Aorta (tissue), 5 donors: ENCODE data around the gene IGFBP5. TPM values are rescaled to one million over a fixed set of nuclear protein-coding genes. Genes with fewer than 3 reads are reported as not detected.

Experiments
- ATAC-seq: fragments of 200-7000 bp; cut with Tn5 transposase; one replicate; pipeline ENCODE4 v1.9.1; 2022; ENCODE audit warnings: moderate library complexity; ENCODE audit not compliant: low FRiP score
- DNase-seq, 2 donors: peaks; one replicate each; pipeline ENCODE4 v3.0.0-alpha.2; 2020
- H3K27ac ChIP-seq, 2 donors: one replicate each; pipeline ENCODE4 v1.5.1; 2013; ENCODE audit warnings: low read length in 2 of 2, mild to moderate bottlenecking in 2 of 2, moderate library complexity in 2 of 2, control low read depth in 1 of 2, inconsistent platforms in 1 of 2, low read depth in 1 of 2
- H3K27me3 ChIP-seq, 2 donors: one replicate each; pipeline ENCODE4 v1.6.1; 2013; ENCODE audit warnings: control low read depth in 1 of 2, low read length in 1 of 2, mild to moderate bottlenecking in 1 of 2, moderate library complexity in 1 of 2; ENCODE audit not compliant: insufficient read depth in 2 of 2, control insufficient read depth in 1 of 2
- H3K36me3 ChIP-seq, 2 donors: one replicate each; pipeline ENCODE4 v1.6.1; 2013; ENCODE audit warnings: control low read depth in 1 of 2, low read length in 1 of 2, mild to moderate bottlenecking in 1 of 2; ENCODE audit not compliant: insufficient read depth in 2 of 2, control insufficient read depth in 1 of 2
- H3K4me1 ChIP-seq, 2 donors: one replicate each; pipeline ENCODE4 v1.6.1; 2013; ENCODE audit warnings: low read length in 2 of 2, control low read depth in 1 of 2, mild to moderate bottlenecking in 1 of 2, moderate library complexity in 1 of 2; ENCODE audit not compliant: insufficient read depth in 2 of 2, control insufficient read depth in 1 of 2
- H3K4me3 ChIP-seq, 2 donors: one replicate each; pipeline ENCODE4 v1.5.1; 2013; ENCODE audit warnings: low read length in 2 of 2, control low read depth in 1 of 2, mild to moderate bottlenecking in 1 of 2
- H3K9me3 ChIP-seq: one replicate; pipeline ENCODE4 v1.6.1; 2013; ENCODE audit warnings: mild to moderate bottlenecking, low read length; ENCODE audit not compliant: control insufficient read depth
- WGBS, 2 donors: extraction: QIAGEN DNeasy Blood & Tissue Kit; methylation state at CpG; one replicate each; pipeline ENCODE4 v1.1.7; 2013; 5-methylcytosine and 5-hydroxymethylcytosine counted together
- intact Hi-C, 2 donors: fragments of 100-400 bp; cut with DNase I; formaldehyde crosslinking; loops; one replicate each; pipeline versions ENCODE4 v1.14.2 to v1.15.0; 2022
- polyA plus RNA-seq, 2 donors: library from polyadenylated mRNA; stranded (reverse); fragments of 200-250 nt; gene quantifications; one replicate each; pipeline ENCODE4 v1.2.3, GENCODE V29; 2013
- total RNA-seq, 2 donors: library from RNA; stranded (reverse); fragmentation: NEBNext Ultra II Directional; extraction: Animal tissue kit (Norgen Biotek cat#: 25700); gene quantifications; one replicate each; pipeline ENCODE4 v1.2.1, GENCODE V29; 2021
- donor health status: healthy with polysubstance abuse.
- donor health status: Bipolar disorder and iron deficiency.
- donor health status: DM: no; HTN: no; CAD: no.
- donor health status: DM: no; HTN: no; CAD: no.
- donor health status: DM: yes; HTN: yes; CAD: no.

IGFBP5 gene
- total and polyA plus RNA-seq, 4 donors, result 123 to 1,222 (median 597) TPM

DNA sequence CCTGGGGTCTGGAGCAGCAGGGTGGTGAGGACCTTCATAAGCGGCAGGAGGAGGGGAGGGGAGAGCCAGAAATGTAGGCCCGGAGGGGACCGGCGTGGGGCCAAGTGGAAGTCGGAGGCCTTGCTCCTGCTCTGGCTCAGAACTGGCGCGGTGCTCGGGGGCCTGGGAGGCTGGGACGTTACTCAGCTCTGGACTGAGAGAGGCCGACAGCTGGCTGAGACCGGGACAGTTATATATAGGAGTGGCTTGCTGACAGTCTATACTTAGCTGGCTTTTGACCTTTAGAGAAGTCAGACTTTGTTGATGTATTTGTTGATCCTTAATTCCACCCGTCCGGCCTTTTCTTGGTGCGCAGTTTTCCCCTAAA is 15.7 kb downstream of the IGFBP5 start:
- Histone ChIP-seq H3K4me1 (no peaks in the 10 kb centered on the region), H3K9me3 (no peaks in the 10 kb centered on the region), H3K4me3 (no peak overlapping the region), H3K27me3 (no peaks in the 10 kb centered on the region), H3K36me3 (peaks cover 0 to 5% of the 10 kb centered on the region in 2 donors), H3K27ac (peak overlapping the region; percentile 59 to 82)
- 0 to 11% methylated on average over 12 to 14 of the region's 14 CpGs for WGBS, 2 donors
- DNase-seq, result peak; percentile 85 to 93
- peak; percentile 59 for ATAC-seq
- intact Hi-C loops, result loop anchor here (5.0 kb wide), 2 partner anchors 833 to 1078 kb away; no protein-coding TSS in a partner anchor

DNA sequence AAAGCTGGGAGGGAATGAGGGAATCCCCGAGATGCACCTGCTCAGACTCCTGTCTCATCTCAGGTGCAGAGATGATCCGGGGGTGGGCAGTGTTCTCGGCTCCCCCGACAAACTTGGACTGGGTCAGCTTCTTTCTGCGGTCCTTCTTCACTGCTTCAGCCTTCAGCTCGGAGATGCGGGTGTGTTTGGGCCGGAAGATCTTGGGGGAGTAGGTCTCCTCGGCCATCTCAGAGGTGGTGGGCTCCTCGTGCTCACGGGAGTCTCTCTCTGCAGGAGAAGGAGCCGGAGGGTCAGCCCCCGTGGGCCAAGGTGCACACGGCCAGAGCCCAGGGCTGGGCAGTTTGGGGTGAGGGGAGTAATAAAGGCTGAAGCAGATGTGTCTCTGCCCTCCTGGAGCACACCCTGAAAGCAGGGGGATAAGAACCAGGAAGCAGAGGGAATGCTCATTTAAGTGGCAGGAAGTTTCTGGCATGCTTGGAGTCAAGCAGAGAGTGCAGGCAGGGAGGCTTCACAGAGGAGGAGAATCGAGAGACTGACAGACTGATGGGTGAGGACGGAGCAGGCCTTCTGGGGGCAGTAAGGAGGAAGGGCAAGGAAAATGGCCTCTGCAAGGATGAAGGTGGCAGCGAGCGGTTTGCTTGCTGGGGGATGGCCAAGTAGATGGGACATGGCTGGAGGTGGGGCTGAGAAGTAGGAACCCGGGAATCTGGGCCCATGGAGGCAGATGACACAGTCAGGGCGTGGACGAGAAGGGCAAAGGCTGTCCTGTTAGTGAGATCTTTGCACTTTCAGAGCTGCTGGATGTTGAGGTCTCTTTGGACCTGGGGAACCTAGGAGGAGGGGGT is 16.3 kb downstream of the IGFBP5 start:
- peak; percentile 37 to 70 for DNase-seq
- Histone ChIP-seq H3K27me3 (no peaks in the 10 kb centered on the region), H3K4me1 (no peaks in the 10 kb centered on the region), H3K27ac (peak overlapping the region in 1 of 2 donors; percentile 82), H3K36me3 (peaks cover 0 to 5% of the 10 kb centered on the region in 2 donors), H3K9me3 (no peaks in the 10 kb centered on the region), H3K4me3 (no peak overlapping the region)
- ATAC-seq, result no peak
- intact Hi-C loops, result no loop called here
- 73 to 76% methylated on average over 21 of the region's 21 CpGs for whole genome bisulfite sequencing, 2 donors

DNA sequence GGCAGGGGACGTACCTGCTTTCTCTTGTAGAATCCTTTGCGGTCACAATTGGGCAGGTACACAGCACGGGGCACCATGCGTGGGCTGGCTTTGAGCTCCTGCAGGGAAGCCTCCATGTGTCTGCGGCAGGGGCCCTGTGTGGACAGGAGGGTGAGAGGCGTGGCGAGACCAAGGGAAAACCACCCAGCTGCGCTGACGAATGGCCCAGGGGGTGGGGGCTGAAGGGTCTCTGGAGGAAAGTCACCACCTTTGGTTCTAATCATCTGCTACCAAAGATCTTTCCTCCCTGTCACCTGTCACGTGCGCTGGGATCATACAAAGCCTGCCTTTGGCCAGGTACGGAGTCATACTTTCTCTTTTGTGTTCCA is 17.3 kb downstream of the IGFBP5 start:
- H3K4me3 ChIP-seq, result no peak overlapping the region
- intact Hi-C loops, result no loop called here
- H3K27ac ChIP-seq, result no peak overlapping the region
- no peaks in the 10 kb centered on the region for H3K4me1 ChIP-seq
- 91 to 94% methylated on average over 12 of the region's 12 CpGs for WGBS, 2 donors
- no peaks in the 10 kb centered on the region for H3K9me3 ChIP-seq
- H3K27me3 ChIP-seq, result no peaks in the 10 kb centered on the region
- peaks cover 0 to 5% of the 10 kb centered on the region in 2 donors for H3K36me3 ChIP-seq
- DNase-seq (peak in 1 of 2 donors; percentile 70), ATAC-seq (no peak)

DNA sequence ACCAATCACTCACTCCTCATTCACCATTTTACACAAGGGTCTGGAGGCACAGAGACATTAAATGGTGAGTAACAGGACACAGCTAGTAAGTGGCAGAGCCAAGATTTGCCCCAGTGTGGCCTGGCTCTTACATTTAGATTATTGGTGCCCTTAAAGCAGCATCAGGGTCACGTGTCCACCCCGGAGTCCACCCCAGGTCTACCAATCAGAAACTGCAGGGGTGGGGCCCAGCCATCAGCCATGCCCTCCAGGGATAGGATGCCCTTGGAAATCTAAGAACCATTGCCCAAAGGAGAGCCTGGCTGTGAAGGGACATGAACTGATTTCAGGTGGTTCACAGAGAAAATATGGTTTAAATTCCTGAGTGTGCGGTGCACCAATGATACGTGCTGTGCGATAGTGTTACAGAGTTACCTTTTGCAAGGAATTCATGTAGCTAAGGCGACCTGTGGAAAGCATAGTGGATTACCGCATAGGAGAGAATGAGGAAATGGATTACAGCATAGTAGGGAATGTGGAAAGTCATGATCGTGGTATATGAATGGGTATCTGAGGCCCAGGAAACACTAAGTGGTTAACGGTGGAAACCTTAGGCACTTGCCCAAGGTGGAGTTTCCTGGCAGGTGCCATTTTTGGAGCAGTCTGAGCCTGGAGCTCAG is 17.8 kb downstream of the IGFBP5 start:
- Histone ChIP-seq H3K27ac (no peak overlapping the region), H3K36me3 (peaks cover 0 to 5% of the 10 kb centered on the region in 2 donors), H3K4me1 (no peaks in the 10 kb centered on the region), H3K9me3 (no peaks in the 10 kb centered on the region), H3K4me3 (no peak overlapping the region), H3K27me3 (no peaks in the 10 kb centered on the region)
- ATAC-seq (no peak), DNase-seq (peak in 1 of 2 donors; percentile 51)
- 82 to 87% methylated on average over 9 of the region's 9 CpGs for WGBS, 2 donors
- intact Hi-C loops, result no loop called here

DNA sequence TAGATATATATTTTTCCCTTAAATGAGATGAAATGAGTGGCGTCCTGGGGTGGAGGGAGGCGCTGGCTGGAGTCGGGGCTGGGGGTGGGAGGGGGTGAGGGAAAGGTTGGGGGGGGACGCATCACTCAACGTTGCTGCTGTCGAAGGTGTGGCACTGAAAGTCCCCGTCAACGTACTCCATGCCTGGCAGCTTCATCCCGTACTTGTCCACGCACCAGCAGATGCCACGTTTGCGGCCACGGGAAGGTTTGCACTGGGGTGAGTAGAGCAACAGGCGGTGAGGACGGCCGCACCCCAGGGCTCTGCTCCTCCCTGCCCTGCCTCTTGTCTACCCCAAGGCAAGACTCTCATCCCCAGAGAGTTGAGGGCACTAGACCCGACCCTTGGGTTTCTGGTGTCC is 18.7 kb downstream of the IGFBP5 start:
- Histone ChIP-seq H3K4me3 (no peak overlapping the region), H3K9me3 (no peaks in the 10 kb centered on the region), H3K4me1 (no peaks in the 10 kb centered on the region), H3K27ac (peak overlapping the region in 1 of 2 donors; percentile 41), H3K27me3 (no peaks in the 10 kb centered on the region), H3K36me3 (peaks cover 0 to 5% of the 10 kb centered on the region in 2 donors)
- intact Hi-C loops, result no loop called here
- 80 to 85% methylated on average over 17 of the region's 17 CpGs for WGBS, 2 donors
- ATAC-seq (no peak), DNase-seq (no peak)

DNA sequence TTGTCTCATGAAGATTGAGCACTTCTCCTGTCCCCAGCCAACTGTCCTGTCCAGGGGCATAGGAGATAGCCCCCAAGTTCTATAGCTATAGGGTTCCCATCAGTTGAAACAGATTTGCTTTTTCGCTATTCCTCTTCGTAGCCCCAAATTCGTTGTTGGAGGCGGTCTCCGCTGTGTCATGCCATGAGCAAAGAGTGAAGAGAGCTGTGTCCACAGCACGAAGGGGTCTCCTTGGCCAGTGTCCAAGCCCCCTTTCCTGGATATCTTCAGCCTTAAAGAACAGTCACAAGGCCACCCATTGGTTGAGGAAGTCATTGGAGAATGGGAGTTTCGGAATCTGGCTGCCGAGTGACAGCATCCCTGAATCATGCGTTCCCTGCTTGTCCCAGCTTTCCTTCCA is 21.0 kb downstream of the IGFBP5 start:
- H3K27ac ChIP-seq, result no peak overlapping the region
- WGBS, 2 donors, result 81 to 85% methylated on average over 9 of the region's 9 CpGs
- ATAC-seq (no peak), DNase-seq (no peak)
- no peaks in the 10 kb centered on the region for H3K27me3 ChIP-seq
- H3K36me3 ChIP-seq, result peaks cover 0 to 5% of the 10 kb centered on the region in 2 donors
- intact Hi-C loops, result no loop called here
- no peak overlapping the region for H3K4me3 ChIP-seq
- no peaks in the 10 kb centered on the region for H3K4me1 ChIP-seq
- H3K9me3 ChIP-seq, result no peaks in the 10 kb centered on the region

DNA sequence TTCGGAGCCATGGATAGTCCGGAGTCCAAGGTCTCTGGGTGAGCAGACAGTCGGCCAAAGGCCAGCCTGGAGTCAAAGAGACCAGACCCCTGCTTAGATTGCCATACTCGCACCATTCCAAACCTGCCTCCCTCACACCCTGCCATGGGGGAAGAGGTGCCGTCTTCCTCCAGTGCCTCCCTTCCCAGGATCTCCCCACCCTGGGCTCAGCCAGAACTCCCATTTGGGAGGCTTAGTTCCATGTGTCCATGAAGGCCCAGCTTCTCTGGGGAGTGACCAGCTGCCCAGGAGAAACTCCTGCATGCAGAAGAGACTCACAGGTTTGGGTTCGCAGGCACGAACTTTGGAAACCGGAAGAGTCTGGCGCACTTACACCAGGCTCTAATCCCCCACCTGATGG is 21.7 kb downstream of the IGFBP5 start:
- no peaks in the 10 kb centered on the region for H3K9me3 ChIP-seq
- peak overlapping the region in 1 of 2 donors; percentile 18 for H3K27ac ChIP-seq
- 82 to 89% methylated on average over 9 of the region's 9 CpGs for WGBS, 2 donors
- H3K4me3 ChIP-seq, result no peak overlapping the region
- intact Hi-C loops, result no loop called here
- H3K4me1 ChIP-seq, result no peaks in the 10 kb centered on the region
- peaks cover 0 to 5% of the 10 kb centered on the region in 2 donors for H3K36me3 ChIP-seq
- ATAC-seq (peak; percentile 16), DNase-seq (no peak)
- H3K27me3 ChIP-seq, result no peaks in the 10 kb centered on the region

DNA sequence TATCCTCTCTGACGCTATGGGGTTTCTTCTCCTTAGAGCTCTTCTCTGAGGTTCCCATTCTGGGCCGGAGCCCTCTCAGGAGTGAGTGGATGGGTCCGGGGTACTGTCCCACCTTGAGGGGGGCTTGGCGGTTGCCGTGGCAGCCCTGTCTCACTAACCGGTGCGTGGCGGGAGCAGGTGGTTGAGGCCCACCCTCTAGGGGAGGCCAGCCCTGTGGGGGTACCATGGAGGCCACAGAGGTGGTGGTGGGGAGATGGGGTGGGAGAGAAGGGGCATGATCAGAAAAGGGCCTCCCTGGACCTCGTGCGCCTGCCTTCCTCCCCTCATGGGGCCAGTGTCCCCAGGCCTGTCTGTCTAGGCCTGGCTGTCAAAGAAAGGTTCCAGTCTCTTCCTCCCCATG is 22.3 kb downstream of the IGFBP5 start:
- WGBS, 2 donors, result 77 to 86% methylated on average over 10 of the region's 10 CpGs
- Histone ChIP-seq H3K27ac (peak overlapping the region in 1 of 2 donors; percentile 18), H3K27me3 (no peaks in the 10 kb centered on the region), H3K4me1 (no peaks in the 10 kb centered on the region), H3K4me3 (no peak overlapping the region), H3K36me3 (peaks cover 0 to 5% of the 10 kb centered on the region in 2 donors), H3K9me3 (no peaks in the 10 kb centered on the region)
- DNase-seq, result no peak
- intact Hi-C loops, result no loop called here
- peak; percentile 12 for ATAC-seq
